ENCODE measurements around the gene CST4. TPM values are rescaled to one million over a fixed set of nuclear protein-coding genes. Genes with fewer than 3 reads are reported as not detected.

The CST4 gene
- total RNA-seq, 1 experiment from 2014 or later = not detected

DNA sequence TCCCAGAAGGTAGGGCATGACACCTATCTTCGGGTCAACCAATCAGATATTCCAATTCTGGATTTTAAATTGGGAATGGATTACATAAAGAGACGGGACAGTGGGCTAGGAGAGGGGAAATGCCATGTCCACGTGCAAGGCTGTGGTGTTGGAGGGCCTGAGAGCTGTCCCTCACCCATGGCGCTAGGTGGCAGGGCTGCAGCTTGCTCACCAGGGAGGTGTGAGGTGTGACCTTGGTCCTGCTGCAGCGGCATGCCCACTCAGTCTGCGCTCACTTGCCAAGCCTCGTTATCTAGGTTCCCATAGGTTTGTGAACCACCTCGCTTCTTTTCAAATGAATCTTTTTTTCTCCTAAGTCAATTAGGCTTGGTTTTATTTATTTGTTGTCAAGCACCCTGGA, 31.6 kb downstream of the CST4 start:
- H3K36me3 Mint-ChIP-seq (ENCODE audit: insufficient read depth, unreplicated experiment) = no peaks in the 10 kb centered on the region
- no peaks in the 10 kb centered on the region for H3K9me3 Mint-ChIP-seq (ENCODE audit: unreplicated experiment)
- no TSS peak for BruUV-seq (replicated peaks)
- DNase-seq (ENCODE audit: unreplicated experiment) = no peak
- H3K4me1 Mint-ChIP-seq (ENCODE audit: insufficient read depth, unreplicated experiment) = no peaks in the 10 kb centered on the region
- no peaks in the 10 kb centered on the region for H3K27me3 Mint-ChIP-seq (ENCODE audit: insufficient read depth, unreplicated experiment)
- ChIA-PET POLR2A (no interaction called here), CTCF (interaction anchor here (0.5 to 7.2 kb wide), 5 partner anchors 10 to 1203 kb away, joined by 3 to 74 read pairs (median 4); no protein-coding TSS in a partner anchor)
- H3K4me3 Mint-ChIP-seq (ENCODE audit: unreplicated experiment) = no peak overlapping the region
- intact Hi-C loops (cut with micrococcal nuclease) = no loop called here
- H3K27ac Mint-ChIP-seq (ENCODE audit: low read depth, unreplicated experiment) = no peak overlapping the region
- TF ChIP-seq, protein P1, sequence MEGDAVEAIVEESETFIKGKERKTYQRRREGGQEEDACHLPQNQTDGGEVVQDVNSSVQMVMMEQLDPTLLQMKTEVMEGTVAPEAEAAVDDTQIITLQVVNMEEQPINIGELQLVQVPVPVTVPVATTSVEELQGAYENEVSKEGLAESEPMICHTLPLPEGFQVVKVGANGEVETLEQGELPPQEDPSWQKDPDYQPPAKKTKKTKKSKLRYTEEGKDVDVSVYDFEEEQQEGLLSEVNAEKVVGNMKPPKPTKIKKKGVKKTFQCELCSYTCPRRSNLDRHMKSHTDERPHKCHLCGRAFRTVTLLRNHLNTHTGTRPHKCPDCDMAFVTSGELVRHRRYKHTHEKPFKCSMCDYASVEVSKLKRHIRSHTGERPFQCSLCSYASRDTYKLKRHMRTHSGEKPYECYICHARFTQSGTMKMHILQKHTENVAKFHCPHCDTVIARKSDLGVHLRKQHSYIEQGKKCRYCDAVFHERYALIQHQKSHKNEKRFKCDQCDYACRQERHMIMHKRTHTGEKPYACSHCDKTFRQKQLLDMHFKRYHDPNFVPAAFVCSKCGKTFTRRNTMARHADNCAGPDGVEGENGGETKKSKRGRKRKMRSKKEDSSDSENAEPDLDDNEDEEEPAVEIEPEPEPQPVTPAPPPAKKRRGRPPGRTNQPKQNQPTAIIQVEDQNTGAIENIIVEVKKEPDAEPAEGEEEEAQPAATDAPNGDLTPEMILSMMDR (IDR thresholded peaks at IDR 0.05; ENCODE audit: unreplicated experiment) = no peak

GRCh38 chr20:23656372-23656771, 32.5 kb downstream of the CST4 start:
- Mint-ChIP-seq H3K9me3 (ENCODE audit: unreplicated experiment) (no peaks in the 10 kb centered on the region), H3K27me3 (ENCODE audit: insufficient read depth, unreplicated experiment) (no peaks in the 10 kb centered on the region), H3K4me1 (ENCODE audit: insufficient read depth, unreplicated experiment) (no peaks in the 10 kb centered on the region), H3K4me3 (ENCODE audit: unreplicated experiment) (no peak overlapping the region), H3K36me3 (ENCODE audit: insufficient read depth, unreplicated experiment) (no peaks in the 10 kb centered on the region), H3K27ac (ENCODE audit: low read depth, unreplicated experiment) (no peak overlapping the region)
- no peak for DNase-seq (ENCODE audit: unreplicated experiment)
- CTCF ChIA-PET = interaction anchor here (0.5 to 7.2 kb wide), 5 partner anchors 11 to 1202 kb away, joined by 3 to 74 read pairs (median 4); no protein-coding TSS in a partner anchor
- TF ChIP-seq, protein P1 (IDR thresholded peaks at IDR 0.05; ENCODE audit: unreplicated experiment) = no peak
- POLR2A ChIA-PET = interaction anchor here (0.8 kb wide), 2 partner anchors 37 to 1320 kb away, joined by 3 read pairs; no protein-coding TSS in a partner anchor
- intact Hi-C loops (cut with micrococcal nuclease) = no loop called here
- no TSS peak for BruUV-seq (replicated peaks)

- no TSS peak for BruUV-seq (replicated peaks)
- DNase-seq (ENCODE audit: unreplicated experiment) = no peak
- H3K9me3 Mint-ChIP-seq (ENCODE audit: unreplicated experiment) = no peaks in the 10 kb centered on the region
- intact Hi-C loops (cut with micrococcal nuclease) = no loop called here
- CTCF ChIA-PET = interaction anchor here (1.1 to 7.2 kb wide), 5 partner anchors 8 to 214 kb away, joined by 3 to 74 read pairs (median 5); no protein-coding TSS in a partner anchor
- no peaks in the 10 kb centered on the region for H3K36me3 Mint-ChIP-seq (ENCODE audit: insufficient read depth, unreplicated experiment)
- TF ChIP-seq, protein P1 (IDR thresholded peaks at IDR 0.05; ENCODE audit: unreplicated experiment) = no peak
- POLR2A ChIA-PET = interaction anchor here (0.8 to 2.3 kb wide), 4 partner anchors 21 to 1321 kb away, joined by 3 to 10 read pairs (median 3); no protein-coding TSS in a partner anchor
- no peak overlapping the region for H3K4me3 Mint-ChIP-seq (ENCODE audit: unreplicated experiment)
- H3K27me3 Mint-ChIP-seq (ENCODE audit: insufficient read depth, unreplicated experiment) = no peaks in the 10 kb centered on the region
- H3K4me1 Mint-ChIP-seq (ENCODE audit: insufficient read depth, unreplicated experiment) = no peaks in the 10 kb centered on the region
- peak overlapping the region; percentile 35 for H3K27ac Mint-ChIP-seq (ENCODE audit: low read depth, unreplicated experiment)
These were observed 33.2 kb downstream of the CST4 start for GRCh38 chr20:23655491-23656211.

DNA sequence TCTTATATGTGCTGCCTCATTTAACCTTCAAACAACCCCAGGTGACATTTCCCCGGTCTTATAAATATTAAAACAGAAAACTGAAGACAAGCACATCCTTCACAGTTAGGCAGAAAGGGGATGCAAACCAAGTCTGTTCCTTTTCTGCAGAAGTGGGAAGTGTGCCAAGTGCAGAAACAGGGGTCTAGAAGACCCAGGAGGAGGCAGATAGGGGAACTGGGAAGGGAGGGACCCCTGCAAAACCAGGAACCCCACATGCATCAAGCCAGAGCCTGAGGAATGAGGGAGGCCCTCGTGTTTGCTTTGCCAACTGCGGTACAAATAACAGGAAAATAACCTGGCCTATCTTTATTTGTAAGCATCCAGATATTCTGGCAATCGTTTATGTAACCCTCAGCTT, 34.1 kb downstream of the CST4 start:
- no peaks in the 10 kb centered on the region for H3K9me3 Mint-ChIP-seq (ENCODE audit: unreplicated experiment)
- TF ChIP-seq, protein P1 (IDR thresholded peaks at IDR 0.05; ENCODE audit: unreplicated experiment) = no peak
- no peak overlapping the region for H3K4me3 Mint-ChIP-seq (ENCODE audit: unreplicated experiment)
- intact Hi-C loops (cut with micrococcal nuclease) = no loop called here
- ChIA-PET CTCF (interaction anchor here (0.6 to 7.2 kb wide), 5 partner anchors 9 to 296 kb away, joined by 3 to 74 read pairs (median 5); no protein-coding TSS in a partner anchor), POLR2A (interaction anchor here (1.0 to 2.3 kb wide), 2 partner anchors 20 to 25 kb away, joined by 3 to 10 read pairs; no protein-coding TSS in a partner anchor)
- H3K27me3 Mint-ChIP-seq (ENCODE audit: insufficient read depth, unreplicated experiment) = no peaks in the 10 kb centered on the region
- DNase-seq (ENCODE audit: unreplicated experiment) = no peak
- H3K27ac Mint-ChIP-seq (ENCODE audit: low read depth, unreplicated experiment) = peak overlapping the region; percentile 35
- no TSS peak for BruUV-seq (replicated peaks)
- H3K4me1 Mint-ChIP-seq (ENCODE audit: insufficient read depth, unreplicated experiment) = no peaks in the 10 kb centered on the region
- H3K36me3 Mint-ChIP-seq (ENCODE audit: insufficient read depth, unreplicated experiment) = no peaks in the 10 kb centered on the region
